ENCODE measurements around the gene HESX1. TPM values are rescaled to one million over a fixed set of nuclear protein-coding genes. Genes with fewer than 3 reads are reported as not detected.

Gene HESX1
- total and polyA plus RNA-seq, 2 of the 13 experiments (the other 11 are each of a cell fraction or from before 2014, with no cell fraction given) = 0.57 to 0.75 TPM

- Histone ChIP-seq H2AFZ (ENCODE audit: low read length) (no peak overlapping the region), H3K27ac (ENCODE audit: extremely low read length, insufficient read depth, low read length) (no peak overlapping the region), H3K9ac (ENCODE audit: insufficient read depth, low read depth, low read length) (no peak overlapping the region), H3K4me1 (ENCODE audit: insufficient read depth, low read length) (peaks cover 5% of the 10 kb centered on the region), H4K20me1 (ENCODE audit: insufficient read depth, low read length) (no peaks in the 10 kb centered on the region), H3K36me3 (replicated peaks in 1 of 2; ENCODE audit: control insufficient read depth in 1 of 2, insufficient read depth in 2 of 2, low read length in 2 of 2) (no peaks in the 10 kb centered on the region), H3K4me2 (ENCODE audit: low read depth, low read length) (no peak overlapping the region), H3K27me3 (ENCODE audit: control insufficient read depth in 1 of 2, insufficient read depth in 2 of 2, low read length in 2 of 2) (peaks cover 0 to 2% of the 10 kb centered on the region in 2 experiments; a peak in 2 of 5 replicates), H3K79me2 (ENCODE audit: insufficient read depth, low read length) (no peaks in the 10 kb centered on the region), H3K9me3 (ENCODE audit: low read length) (no peaks in the 10 kb centered on the region), H3K4me3 (replicated peaks in 1 of 3; ENCODE audit: insufficient read depth in 1 of 3, low read depth in 2 of 3, low read length in 3 of 3) (no peak overlapping the region)
- POLR2A ChIA-PET = no interaction called here
- DNase-seq (ENCODE audit: low spot score) (no peak), ATAC-seq (no peak), FAIRE-seq (no peak)
- TF ChIP-seq ARID4A (CRISPR knock-in tag; IDR thresholded peaks at IDR 0.05; ENCODE audit: borderline replicate concordance) = no peak
- no peak for TF ChIP-seq ZNF12 (CRISPR knock-in tag; IDR thresholded peaks at IDR 0.05)
- no peak for TF ChIP-seq PPARG (CRISPR knock-in tag; conservative IDR thresholded peaks at IDR 0.05)
- no peak for TF ChIP-seq PRDM4 (CRISPR knock-in tag; IDR thresholded peaks at IDR 0.05; ENCODE audit: borderline replicate concordance)
- no peak for TF ChIP-seq RERE (CRISPR knock-in tag; IDR thresholded peaks at IDR 0.05; ENCODE audit: low read depth)
- TF ChIP-seq XBP1 (CRISPR knock-in tag; IDR thresholded peaks at IDR 0.05) = no peak
- no peak for TF ChIP-seq IRX3 (CRISPR knock-in tag; IDR thresholded peaks at IDR 0.05; ENCODE audit: borderline replicate concordance, low read depth)
- WGBS (ENCODE audit: low lambda C conversion rate) = 29% methylated on average over 3 of the region's 3 CpGs
- CTCF ChIA-PET (ENCODE audit: low intra/inter-chr PET ratio, low total read pairs) = no interaction called here
- intact Hi-C loops (cut with micrococcal nuclease; ENCODE audit: unreplicated experiment) (no loop called here), in situ Hi-C loops (cut with HindIII; ENCODE audit: extremely low pct_ligation_motif_present, low pct_unique_long_range_greater_than_20kb) (no loop called here)
- no TSS peak for BruUV-seq (replicated peaks)
Observed at GRCh38 chr3:57192028-57192427, 7.8 kb downstream of the HESX1 start.
